SH-SY5Y (cell line): ENCODE results near the gene RHOBTB3.

Source experiments
- GATA2 ChIP-seq: IDR thresholded peaks from 2 replicates; pipeline ENCODE4 v1.6.1; 2011; ENCODE audit warnings: mild to moderate bottlenecking, low read depth, low read length
- GATA3 ChIP-seq: IDR thresholded peaks from 2 replicates; pipeline ENCODE4 v1.6.1; 2011; ENCODE audit warnings: low read depth, mild to moderate bottlenecking, low read length, moderate library complexity

Gene RHOBTB3

GRCh38 chr5:95711501-95712346, 19.4 kb upstream of the RHOBTB3 start:
- TF ChIP-seq GATA3 (no peak), GATA2 (no peak)

DNA sequence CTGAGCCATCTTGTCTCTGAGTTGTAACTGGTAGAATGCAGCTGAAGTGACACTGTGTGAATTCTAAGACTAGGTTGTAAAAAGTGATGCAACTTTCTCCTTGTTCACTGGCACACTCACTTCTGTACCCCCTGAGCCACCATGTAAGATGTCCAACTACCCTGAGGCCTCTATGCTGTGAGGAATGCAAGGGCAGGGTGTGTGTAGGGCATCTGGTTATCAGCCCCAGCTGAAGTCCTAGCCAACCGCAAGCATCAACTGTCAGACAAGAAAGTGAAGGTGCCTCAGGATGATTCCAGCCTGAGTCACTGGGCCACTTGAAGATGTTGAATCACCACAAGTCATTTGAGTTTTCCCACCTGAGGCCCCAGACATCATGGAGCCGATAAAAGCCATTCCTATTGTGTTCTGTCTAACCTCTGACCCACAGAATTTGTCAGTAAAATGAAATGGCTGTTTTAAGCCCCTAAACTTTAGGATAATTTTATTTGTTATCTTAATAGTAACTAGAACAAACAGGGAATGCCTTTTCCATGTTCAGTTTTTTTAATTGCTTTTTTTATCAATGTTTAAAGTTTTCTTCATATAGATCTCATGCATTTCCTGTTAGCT, 18.7 kb upstream of the RHOBTB3 start:
- TF ChIP-seq GATA3 (no peak), GATA2 (no peak)

- TF ChIP-seq GATA2 (no peak), GATA3 (no peak)
Observed at GRCh38 chr5:95713960-95714710, 17.0 kb upstream of the RHOBTB3 start.

GRCh38 chr5:95715799-95716461, 15.2 kb upstream of the RHOBTB3 start:
- no peak for TF ChIP-seq GATA3
- no peak for TF ChIP-seq GATA2

- TF ChIP-seq GATA3 (no peak), GATA2 (no peak)
Observed at GRCh38 chr5:95717439-95717838, 13.7 kb upstream of the RHOBTB3 start.

- no peak for TF ChIP-seq GATA2
- TF ChIP-seq GATA3, result no peak
Observed at GRCh38 chr5:95718203-95718602, 12.9 kb upstream of the RHOBTB3 start.

GRCh38 chr5:95718738-95719137, 12.4 kb upstream of the RHOBTB3 start:
- TF ChIP-seq GATA2 (no peak), GATA3 (no peak)

DNA sequence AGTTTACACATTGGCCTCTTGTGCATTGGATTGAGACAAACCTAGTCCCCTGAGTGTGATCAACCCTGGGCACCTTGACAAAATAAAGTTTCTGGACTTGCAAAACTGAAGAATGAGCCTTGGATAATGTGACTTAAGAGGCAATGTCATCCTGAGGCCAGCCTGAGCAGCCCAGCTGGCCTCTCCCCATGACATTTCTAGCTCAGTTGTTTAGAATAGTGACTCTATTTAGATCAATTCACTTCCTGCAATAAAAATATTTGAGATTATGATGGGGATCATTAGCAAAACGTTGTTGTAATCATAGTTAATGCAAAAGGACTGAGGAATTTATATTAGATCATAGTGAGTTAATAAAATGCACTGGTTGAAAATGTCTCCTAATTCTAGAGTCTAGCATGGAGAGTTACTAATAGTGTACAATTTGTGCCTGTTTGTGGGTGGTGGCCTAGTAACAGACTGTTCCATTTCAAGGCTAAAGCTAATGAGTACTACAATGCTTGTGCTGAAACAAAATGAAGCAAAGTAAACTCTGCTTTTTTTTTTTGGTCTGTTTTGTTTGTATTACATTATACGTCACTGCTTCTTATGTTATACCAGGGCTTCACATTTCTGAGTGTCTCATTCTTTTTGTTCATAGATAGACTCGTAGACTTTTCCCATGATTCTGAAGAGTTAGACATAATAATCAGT, 10.9 kb upstream of the RHOBTB3 start:
- no peak for TF ChIP-seq GATA2
- TF ChIP-seq GATA3, result no peak

- no peak for TF ChIP-seq GATA2
- TF ChIP-seq GATA3, result no peak
Observed at GRCh38 chr5:95721582-95722295, 9.4 kb upstream of the RHOBTB3 start.

- no peak for TF ChIP-seq GATA3
- TF ChIP-seq GATA2, result peak; percentile 71
Observed at GRCh38 chr5:95723632-95724369, 7.3 kb upstream of the RHOBTB3 start.

- no peak for TF ChIP-seq GATA2
- TF ChIP-seq GATA3, result no peak
Observed at GRCh38 chr5:95725071-95725820, 5.9 kb upstream of the RHOBTB3 start.
